SKM-1 treated with dmso at 0.1 percent for 144 hours (cell line): ENCODE data around the gene PAN2.
"Not testable (repeated sequence)": the region's sequence is repeated elsewhere in the genome, so short reads cannot be mapped to it uniquely, and the experiment has no call there.

Experiments
- DNase-seq: peaks from one replicate; lab custom pipeline; 2025; ENCODE audit not compliant: unreplicated experiment; lab: John Stamatoyannopoulos, UW

Gene PAN2

DNA sequence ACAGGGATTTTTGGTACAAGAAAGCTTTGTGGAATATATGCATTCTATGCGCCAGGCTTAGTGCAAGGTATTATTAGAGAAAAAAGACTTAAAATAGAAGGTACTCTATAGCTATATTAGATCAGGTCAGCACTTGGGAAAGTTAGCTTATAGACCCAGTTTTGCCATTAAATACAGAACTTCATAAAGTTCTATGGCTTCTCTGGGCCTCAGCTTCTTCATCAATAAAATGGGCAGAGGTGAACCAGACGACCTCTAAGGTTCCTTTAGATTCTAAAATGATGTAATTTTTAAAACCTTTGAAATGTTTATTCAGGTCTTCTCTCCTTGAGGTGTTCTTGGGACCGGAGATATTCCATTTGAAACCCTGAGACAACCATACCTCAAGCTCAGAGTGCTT is 25.1 kb downstream of the PAN2 start:
- no peak for DNase-seq

GRCh38 chr12:56307221-56307965 is 26.4 kb downstream of the PAN2 start:
- DNase-seq, result no peak

DNA sequence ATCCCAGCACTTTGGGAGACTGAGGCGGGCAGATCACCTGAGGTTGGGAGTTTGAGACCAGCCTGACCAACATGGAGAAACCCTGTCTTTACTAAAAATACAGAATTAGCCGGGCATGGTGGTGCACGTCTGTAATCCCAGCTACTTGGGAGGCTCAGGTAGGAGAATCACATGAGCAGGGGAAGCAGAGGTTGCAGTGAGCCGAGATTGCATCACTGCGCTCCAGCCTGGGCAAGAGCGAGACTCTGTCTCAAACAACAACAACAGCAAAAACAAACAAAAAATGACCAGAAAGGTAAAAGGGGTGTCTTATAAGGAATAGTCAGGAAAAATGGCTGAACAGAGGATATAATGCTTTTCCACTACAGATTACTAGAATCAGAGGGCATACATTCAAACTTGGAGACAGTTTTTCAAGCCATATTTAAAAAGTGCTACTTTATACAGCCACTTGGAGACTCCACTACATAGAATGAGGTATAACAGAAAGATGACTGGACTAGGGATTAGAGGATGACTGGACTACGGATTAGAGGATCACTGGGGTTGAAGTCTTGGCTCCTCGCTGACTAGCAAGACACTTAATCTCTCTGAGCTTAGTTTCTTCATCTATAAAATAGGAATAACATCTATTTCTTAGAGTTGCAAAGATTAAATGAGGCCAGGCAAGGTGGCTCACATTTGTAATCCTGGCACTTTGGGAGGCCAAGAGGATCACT is 28.8 kb downstream of the PAN2 start:
- DNase-seq, result no peak

- no peak for DNase-seq
Measured at GRCh38 chr12:56304276-56304675, 29.5 kb downstream of the PAN2 start.

DNA sequence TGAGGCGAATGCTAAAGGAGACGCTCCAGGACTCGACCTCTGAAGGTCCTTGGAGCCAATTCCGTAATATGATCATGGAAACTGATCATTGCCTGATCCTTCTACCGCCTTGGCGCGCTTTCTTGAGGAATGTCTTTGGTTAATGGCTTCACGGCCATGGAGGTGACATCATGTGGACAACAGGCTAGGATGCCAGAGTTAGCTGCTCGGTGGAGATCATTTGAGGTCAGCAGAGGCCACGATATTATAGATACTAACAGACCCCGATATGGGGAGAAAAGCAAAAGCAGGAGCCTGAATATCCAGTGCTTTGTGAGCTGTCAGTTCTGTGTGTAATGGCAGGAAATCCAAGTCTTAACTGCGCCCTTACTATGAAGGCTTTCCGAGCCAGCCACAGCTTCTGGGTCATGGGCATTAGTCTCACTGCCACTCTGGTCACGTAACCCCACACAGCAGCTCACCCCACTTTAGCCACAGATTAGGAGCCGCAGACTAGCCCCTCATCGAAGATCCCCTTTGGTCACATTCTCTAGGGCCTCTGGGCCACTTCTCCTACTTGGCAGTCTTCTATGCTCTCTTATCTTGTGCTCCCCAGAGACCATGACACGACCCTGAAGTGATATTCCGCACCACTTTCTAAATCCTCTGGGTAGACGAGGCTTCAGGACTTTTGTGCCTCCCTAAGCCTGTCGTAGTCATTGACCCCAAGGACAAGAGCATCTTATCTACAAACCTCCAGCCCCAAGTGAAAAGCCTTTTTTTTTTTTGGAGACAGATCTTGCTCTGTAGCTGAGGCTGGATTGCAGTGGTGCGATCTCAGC is 32.9 kb downstream of the PAN2 start:
- no peak for DNase-seq

DNA sequence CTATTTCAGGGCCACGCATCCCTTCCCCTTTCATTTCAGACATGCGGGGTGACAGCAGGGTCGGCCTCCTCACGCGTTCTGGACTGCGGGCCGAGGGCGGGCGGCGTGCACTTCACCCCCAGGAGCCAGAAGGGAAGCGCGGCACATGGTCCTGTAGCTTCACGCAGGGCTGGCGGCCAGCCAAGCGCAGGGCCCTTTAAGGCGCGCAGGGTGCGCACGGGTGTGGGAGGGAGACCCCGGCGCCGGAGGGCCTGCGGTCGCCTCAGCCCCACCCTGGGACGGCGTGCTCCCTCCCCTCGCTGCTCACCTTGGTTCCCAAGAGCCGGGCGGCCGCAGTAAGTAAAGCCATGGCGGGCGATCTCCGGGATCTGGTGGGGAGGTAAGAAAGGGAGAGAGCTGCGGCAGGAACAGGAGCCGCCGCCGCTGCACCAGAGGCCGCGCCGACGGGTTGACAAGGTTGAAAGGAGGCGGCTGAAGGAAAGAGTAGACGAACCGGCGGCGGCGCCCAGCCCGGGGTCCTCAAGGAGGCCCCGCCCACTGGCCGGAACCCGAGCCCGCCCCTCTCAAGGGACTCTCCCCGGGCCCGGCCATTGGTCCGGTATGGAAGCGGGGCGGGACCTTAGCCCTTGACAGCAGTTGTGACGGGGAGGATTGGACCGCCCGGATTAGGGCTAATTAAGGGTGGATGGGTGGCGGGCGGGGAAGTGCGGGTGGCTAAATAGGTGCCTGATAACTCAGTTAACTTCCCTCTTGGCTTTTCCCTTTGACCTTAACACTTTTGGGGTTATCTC is 33.8 kb downstream of the PAN2 start, which contains the start of gene CS:
CS (minus strand) TSS at position 478 of the 791 bp plus-strand sequence; CDS start at position 349, 129 bp downstream.
- DNase-seq, result peak; percentile 85

- no peak for DNase-seq
Measured at GRCh38 chr12:56299308-56299852, 34.4 kb downstream of the PAN2 start.

DNA sequence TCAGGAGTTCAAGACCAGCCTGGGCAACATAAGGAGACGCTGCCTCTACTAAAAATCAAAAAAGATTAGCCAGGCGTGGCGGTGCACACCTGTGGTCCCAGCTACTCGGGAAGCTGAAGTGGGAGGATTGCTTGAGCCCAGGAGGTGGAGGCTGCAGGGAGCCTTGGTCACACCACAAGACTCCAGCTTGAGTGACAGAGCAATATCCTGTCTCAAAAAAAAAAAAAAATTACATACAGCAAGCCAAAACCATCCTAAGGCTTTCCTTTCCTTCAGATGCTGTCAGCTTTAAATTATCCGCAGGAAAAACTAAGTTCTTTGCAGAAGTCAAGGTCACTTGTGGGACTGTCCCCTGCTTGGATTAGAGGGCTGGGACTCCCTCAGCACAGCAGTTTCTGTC is 35.0 kb downstream of the PAN2 start:
- DNase-seq, result no peak

DNA sequence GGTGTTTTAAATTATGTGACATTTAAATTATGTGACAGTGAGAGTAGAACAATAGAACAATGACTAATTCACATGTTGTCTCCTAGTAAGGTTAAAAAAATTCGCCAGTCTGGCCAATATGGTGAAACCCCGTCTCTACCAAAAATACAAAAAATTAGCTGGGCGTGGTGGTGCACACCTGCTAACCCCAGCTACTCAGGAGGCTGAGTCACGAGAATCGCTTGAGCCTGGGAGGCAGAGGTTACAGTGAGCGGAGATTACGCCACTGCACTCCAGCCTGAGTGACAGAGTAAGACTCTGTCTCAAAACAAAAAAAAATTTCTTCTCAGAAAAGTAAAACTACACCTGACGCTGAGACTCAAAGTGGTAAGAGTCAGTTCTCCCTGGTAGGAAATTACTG is 36.4 kb downstream of the PAN2 start:
- DNase-seq, result no peak

DNA sequence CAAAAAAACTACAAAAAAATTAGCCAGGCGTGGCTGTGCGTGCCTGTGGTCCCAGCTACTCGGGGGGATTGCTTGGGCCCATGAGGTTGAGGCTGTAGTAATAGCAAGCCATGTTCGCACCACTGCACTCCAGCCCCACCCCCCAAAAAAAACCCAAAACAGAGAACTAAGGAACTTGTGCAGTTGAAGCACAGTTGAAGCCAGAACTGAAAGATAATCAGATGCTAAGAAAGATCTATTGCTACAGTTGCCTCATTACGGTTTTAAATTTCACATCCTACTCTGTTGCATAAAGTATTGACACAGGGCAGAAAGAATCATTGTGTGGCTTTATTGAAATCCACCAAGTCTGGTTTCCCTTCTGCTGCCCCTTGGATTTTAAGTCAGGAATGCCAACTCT is 37.5 kb downstream of the PAN2 start:
- DNase-seq, result no peak

- no peak for DNase-seq
Measured at GRCh38 chr12:56293795-56294194, 40.0 kb downstream of the PAN2 start.

DNA sequence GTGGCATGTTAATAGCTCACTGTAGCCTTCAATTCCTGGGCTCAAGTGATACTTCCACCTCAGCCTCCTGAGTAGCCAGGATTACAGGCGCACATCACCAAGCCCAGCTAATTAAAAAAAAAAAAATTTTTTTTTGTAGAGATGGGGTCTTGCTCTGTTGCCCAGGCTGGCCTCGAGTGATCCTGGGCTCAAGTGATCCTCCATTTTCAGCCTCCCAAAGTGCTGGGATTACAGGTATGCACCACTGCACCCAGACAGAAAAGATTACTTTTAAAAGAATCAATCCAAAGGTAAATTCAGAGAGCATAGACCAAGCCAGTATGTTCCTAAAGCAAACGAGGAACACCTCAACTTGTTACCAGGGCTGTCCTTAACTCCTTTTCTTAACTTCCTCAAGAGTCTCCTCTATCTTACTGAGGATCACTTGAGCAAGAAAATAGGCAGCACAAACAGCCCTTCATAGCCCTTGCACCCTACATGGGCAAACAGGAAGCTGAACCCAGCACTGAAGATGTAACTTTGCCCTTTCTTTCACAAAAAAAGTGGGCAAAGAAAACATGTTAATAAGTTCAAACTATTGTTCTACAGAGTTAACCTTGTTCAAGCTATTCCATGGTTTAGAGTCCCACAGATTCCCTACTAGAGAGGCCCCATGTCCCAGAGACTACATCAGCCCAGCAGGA is 45.0 kb downstream of the PAN2 start:
- peak; percentile 27 for DNase-seq

GRCh38 chr12:56286044-56286830 is 47.6 kb downstream of the PAN2 start:
- DNase-seq, result no peak

DNA sequence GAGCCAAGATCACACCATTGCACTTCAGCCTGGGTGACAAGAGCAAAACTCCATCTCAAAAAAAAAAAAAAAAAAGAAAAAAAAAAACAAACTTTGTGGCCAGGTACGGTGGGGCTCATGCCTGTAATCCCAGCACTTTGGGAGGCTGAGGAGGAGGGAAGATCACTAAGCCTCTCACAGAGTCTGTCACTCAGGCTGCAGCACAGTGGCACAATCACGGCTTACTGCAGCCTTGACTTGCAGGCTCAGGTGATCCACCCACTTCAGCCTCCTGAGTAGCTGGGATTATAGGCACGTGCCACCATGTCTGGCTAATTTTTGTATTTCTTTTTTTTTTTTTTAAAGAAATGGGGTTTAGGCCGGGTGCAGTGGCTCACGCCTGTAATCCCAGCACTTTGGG is 49.5 kb downstream of the PAN2 start:
- DNase-seq, result not testable (repeated sequence)

- DNase-seq, result no peak
Measured at GRCh38 chr12:56282579-56282978, 51.2 kb downstream of the PAN2 start.

DNA sequence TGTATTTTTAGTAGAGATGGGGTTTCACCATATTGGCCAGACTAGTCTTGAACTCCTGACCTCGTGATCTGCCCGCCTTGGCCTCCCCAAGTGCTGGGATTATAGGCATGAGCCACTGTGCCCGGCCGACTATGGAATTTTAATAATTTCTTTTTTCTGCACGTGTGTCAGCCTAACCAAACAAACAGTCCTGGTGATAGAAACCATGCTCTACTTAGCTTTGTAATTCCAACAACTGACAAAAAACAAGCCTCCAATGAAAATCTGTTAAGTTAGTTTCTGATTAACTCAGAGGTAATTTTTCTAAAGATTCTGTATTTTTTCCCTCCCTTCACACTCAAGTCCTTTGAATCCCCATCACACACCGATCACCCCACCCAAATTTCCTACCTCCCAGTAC is 51.8 kb downstream of the PAN2 start:
- DNase-seq, result no peak

GRCh38 chr12:56280849-56281248 is 53.0 kb downstream of the PAN2 start:
- no peak for DNase-seq

DNA sequence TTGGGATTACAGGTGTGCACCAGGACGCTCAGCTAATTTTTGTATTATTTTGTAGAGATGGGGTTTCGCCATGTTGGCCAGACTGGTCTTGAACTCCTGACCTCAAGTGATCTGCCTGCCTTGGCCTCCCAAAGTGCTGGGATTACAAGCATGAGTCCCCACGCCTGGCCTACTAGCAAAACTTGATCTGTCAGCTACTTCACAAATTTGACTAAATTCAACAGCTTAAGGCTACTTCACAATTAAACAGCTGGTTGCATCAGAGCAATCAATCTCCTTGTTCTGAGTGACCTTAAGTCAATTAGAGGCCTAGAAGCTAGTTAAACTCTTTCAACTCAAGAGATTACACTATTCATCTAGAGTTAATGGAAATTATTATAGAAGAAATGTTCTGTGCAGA is 54.9 kb downstream of the PAN2 start:
- DNase-seq, result no peak

GRCh38 chr12:56274299-56274698 is 59.5 kb downstream of the PAN2 start:
- DNase-seq, result no peak
